HG03342 (cell line): ENCODE data around the gene CYP2U1.

Experiments
- ATAC-seq: cut with Tn5 transposase; IDR thresholded peaks from one replicate; pipeline ENCODE4 v1.9.1; 2021; ENCODE audit warnings: mild to moderate bottlenecking, moderate library complexity; ENCODE audit not compliant: unreplicated experiment

Gene CYP2U1

GRCh38 chr4:107978716-107979451 is 47.5 kb downstream of the CYP2U1 start:
- no peak for ATAC-seq

DNA sequence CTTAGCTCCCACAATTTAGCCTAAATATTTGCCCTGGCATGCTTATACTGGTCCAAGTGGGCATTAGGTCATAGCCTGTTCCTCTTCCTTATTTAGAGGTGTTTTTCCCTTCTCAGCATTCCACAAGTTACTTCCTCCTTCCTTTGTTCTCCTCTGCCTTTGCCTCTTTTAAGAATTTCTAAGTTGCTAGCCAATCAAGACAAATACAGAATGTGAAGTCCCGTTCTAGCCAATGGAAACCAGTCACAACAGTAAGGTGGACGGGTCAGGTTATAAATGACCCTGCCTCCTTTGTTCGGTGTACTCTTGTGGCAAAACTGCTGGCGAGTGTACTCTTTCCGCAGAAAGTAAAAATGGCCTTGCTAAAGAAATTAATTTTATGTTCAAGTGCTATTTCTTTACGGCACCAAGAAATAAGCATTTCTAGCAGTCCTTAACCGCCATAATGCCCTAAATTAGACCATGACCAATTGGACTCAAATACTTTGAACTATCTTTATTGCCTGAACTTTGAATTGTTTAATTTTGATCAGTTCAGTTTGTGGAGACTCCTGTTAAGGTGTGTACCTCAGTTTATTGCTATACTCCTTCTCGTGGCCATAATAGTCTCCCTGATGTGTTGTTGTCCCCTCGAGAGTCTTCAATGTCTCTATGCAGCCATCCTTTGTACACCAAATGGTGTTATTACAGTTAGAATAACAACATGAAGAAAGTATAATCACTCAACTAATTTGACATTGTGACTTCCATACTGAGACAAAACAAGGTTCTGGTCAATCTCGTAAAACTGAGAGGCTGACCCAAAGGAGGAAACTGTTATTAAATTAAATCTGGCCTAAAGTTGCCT is 56.8 kb downstream of the CYP2U1 start:
- ATAC-seq = no peak

GRCh38 chr4:107988763-107989035 is 57.4 kb downstream of the CYP2U1 start:
- no peak for ATAC-seq

- no peak for ATAC-seq
Observed at GRCh38 chr4:107989162-107989536, 57.8 kb downstream of the CYP2U1 start.

DNA sequence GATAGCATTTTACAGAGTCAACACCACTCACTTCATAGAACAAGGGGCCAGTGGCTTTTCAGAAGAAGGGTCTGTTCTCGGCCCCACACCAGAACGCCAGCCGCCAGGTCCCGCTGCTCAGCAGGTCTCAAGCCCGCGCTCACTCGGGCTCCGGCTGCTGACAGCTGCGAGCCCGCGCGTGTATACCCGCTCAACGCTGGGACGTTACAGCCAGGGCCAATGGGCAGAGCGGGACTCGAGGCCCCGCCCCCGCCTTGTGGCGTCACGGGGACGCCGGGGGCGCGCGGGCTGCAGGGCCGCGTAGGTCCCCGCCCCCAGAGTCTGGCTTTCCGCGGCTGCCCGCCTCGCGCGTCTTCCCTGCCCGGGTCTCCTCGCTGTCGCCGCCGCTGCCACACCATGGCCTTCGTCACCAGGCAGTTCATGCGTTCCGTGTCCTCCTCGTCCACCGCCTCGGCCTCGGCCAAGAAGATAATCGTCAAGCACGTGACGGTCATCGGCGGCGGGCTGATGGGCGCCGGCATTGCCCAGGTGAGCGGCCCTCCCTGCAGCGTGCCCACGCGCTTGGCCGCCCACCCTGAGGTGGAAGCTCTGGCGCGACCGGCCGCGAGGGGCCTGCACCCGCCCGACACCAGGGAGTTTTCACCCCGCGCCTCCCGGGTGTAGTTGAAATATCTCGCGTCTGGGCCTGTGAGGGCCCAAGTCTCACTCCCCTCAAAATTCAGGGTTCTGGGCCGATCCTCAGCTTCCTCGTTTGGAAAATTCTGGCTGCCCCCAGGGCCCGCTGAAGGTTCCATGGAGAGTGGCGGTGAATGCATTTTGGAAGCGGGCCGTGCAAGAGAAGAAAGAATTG is 58.4 kb downstream of the CYP2U1 start, which contains the start of gene HADH:
Gene HADH, plus strand, starts transcription at position 353 of the 850 bp plus-strand sequence. Its CDS starts 44 bp downstream, at position 397.
- peak; percentile 95 for ATAC-seq

DNA sequence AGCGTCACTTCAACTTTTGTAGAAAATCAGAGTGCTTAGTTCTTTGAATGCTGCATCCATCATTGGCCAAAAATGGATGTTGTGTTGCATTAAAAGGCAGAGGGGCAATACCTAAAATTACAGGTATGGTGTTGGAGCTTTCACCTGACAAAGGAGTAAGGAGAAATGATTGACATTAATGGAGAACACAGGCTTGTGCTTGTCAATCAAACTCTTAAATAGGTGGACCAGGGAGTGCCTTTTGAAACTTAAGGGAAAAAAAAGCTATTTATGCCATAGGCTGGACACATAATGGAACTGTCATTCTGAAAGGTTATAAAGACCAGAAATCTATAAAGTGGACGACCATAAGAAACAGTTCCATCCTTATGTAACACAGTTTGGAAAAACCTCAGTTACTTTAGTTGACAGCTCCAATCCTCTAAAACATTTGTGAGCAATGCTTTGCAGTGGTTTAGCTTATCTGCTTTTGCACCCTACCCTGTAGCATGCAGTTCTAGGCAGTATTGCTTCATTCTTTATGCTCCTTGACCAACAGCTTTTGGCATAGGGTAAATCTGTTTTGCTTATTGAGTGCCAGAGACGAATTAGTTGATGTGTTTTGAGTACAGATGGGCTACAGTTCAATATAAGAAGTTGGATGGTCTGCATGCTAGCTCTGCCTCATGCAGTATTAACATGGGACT is 60.7 kb downstream of the CYP2U1 start:
- no peak for ATAC-seq

GRCh38 chr4:107993969-107994368 is 62.6 kb downstream of the CYP2U1 start:
- ATAC-seq = peak; percentile 29

- ATAC-seq = no peak
Observed at GRCh38 chr4:107994894-107995293, 63.5 kb downstream of the CYP2U1 start.

DNA sequence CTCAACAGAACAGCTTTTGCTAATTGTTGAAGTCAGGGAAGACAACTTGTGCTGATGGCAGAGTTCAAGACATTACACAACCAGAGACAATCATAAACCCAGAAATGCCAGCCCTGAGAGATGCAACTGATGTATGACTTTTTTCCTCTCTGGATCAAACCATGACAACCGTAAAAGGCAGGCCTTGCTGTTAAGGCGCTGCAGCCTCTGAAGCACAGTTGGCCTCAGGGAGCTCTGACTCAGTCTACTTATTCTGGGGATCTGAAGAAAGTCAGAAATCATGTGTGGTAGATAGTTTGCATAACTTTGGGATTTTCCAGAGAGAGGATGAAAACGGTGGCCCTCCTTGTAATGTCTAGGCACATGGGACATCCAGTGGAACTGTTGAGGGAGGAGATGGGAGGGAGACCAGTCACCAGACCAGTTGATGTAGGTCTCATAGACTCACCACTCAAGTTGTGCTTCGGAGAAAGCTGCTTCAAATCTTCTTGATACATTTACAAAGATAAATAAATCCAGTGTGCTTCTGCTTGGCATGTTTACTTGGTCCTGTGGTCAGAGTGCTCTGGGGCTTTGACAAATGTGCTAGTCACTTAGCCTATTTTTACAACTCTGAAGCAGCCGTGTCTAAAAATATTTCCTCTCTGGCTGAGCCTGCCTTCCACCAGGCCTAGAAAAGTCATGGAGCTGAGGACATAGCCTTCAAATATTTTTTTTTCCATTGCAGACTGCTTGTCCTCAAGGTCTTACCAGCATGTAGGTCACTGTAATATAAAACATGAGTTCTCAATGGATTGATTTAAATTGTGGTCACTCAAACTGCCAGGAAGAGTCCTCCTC is 65.8 kb downstream of the CYP2U1 start:
- no peak for ATAC-seq

DNA sequence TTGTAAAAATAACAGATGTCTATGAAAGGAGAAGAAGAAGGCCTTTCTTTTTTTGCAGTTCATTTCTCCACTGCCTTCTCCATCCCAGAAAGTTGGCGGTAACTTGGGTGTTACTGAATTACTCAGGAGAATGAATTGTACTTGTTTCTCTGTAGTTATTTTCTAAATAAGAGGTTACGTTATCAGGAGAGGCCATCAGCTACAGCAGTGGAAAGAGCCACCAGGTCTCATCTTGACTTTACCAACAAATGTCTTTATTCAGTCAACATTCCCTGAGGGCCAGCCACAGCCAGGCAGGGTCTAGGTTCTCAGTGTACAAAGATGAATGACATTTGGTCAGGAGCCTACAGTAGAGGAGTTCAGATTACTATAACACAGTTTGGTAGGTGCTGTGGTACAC is 66.4 kb downstream of the CYP2U1 start:
- ATAC-seq = no peak

DNA sequence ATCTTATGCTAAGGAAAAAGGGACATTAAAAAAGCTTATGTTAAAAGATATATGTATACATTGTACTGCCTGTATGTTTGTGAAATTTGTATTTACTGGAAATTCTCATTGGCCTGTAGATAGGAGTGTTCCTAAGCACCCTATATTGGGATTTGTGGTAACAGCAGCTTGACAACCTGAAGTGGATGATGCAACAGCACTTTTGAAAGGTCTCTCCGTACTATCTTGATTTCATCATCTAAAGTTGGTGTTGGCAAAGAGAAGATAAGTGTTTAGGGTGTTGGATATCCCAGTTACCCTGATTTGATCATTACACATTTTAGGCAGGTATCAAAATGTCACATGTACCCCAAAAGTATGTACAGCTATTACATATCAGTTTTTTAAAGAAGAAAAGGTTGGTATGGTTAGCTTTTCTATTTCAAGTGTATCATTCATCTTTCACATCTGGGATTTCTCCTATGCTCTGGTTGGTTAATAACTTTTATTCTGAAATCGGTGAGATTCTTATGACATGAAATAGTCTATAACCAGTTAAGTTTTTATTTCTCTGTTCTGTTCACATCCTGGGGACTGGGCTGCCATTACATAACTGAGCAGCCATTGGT is 68.7 kb downstream of the CYP2U1 start:
- ATAC-seq = no peak

- ATAC-seq = no peak
Observed at GRCh38 chr4:108001540-108002135, 70.3 kb downstream of the CYP2U1 start.
